NCI-H345 treated with DMSO at 0.1 percent for 48 hours (cell line): ENCODE data around the gene LAMC2.
"Not testable (repeated sequence)": the region's sequence is repeated elsewhere in the genome, so short reads cannot be mapped to it uniquely, and the experiment has no call there.

Source experiments
- DNase-seq: peaks from one replicate; lab custom pipeline; 2025; ENCODE audit not compliant: unreplicated experiment; lab: John Stamatoyannopoulos, UW

LAMC2 gene

DNA sequence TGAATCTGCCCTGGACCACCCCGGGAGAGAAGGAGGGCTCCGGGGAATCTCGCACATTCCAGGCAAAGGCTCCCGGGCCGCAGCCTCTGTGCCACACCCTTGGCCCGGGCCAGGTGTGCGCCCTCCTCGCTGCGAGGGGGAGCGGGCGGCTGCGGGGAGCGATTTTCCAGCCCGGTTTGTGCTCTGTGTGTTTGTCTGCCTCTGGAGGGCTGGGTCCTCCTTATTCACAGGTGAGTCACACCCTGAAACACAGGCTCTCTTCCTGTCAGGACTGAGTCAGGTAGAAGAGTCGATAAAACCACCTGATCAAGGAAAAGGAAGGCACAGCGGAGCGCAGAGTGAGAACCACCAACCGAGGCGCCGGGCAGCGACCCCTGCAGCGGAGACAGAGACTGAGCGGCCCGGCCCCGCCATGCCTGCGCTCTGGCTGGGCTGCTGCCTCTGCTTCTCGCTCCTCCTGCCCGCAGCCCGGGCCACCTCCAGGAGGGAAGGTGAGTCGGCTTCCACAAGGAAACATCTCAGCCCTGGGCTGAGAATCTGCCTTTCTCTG, at the start of gene LAMC2:
TSS of gene LAMC2 (plus strand) at position 324 of the 550 bp plus-strand sequence. CDS start at position 413, 89 bp downstream.
- DNase-seq = no peak

DNA sequence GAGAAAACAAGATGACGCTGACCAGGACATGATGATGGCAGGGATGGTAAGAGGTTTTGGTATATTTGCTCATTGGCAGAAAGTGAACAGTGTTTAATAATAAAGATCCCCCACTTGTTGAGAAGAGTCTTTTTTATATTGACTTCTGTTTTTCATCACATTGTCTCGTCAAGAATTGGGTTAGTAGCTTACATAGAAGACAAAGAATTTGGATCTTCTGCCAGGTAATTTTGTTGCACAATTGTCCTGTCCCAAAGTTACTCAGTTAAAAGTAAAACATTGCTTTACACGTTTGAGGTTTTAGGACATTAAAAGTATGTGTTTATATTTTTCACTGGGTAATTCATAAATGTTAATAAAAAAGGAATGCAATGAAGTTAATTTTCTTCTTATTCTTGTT, 48.3 kb upstream of the LAMC2 start:
- DNase-seq = no peak

DNA sequence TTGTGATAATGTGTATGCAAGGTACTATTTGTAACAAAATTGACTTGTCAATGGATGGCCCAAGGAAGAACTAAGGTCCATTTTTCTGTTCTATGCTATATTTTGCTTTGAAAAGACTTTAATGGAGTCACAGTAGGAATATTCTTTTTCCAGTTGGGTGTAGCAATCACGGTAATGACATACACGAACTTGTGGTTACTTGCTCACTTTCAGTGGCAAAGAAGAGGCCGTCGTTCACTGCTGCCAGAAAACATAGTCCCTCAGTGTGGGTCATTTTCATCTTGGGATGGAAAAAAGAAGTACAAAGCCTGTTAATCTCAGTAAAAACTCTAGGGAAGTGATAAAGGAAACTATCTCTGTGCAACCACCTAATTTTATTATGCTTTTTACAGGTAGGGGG, 47.8 kb upstream of the LAMC2 start:
- no peak for DNase-seq

DNA sequence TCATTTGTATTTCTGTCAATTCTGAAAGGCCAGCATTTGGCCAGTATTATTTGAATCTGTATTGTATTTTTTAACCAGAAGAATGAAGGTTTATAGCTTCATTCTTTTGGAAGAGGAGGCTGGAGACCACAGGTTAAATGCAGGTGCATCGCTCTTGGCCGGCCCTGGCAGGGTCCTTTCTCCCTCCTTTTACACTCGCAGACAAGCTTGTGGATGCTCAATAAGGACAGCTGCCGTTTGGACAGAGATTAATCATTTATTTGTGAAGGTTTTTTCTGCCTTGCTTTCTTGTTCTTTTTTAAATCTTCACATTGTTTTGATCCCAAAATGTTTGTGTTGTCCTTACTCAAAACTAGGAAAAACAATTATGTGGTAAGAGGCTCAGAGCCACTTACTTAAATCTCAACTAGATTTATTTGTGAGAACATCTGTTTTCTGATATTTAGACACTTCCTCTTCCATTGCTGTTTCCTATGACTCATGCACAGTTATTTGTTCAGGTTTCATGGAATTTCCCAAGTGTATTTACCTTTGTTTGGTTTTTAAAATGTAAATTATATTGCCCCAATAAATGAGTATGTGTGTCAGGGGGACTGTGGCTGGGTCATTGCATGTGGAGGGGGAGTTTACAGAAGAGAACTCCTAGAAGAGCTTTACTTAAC, 46.7 kb upstream of the LAMC2 start:
- no peak for DNase-seq

DNA sequence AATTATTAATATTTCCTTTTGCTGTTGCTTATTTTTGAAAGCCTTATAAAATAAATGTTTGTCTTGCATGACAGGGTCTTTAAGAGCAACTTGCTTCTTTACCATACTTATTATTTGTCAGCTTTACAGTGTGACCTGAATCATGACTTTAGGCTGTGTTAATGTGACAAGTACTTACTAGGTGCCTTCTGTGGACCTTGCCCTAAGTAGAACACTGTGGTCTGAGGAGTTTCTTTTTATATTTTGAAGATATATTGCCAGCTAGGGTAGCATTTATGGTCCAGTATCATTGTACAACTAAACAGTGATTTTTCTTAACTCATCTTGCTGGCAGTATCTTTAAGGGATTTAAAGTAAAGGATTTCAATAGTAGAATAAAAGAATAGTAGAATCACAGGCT, 45.4 kb upstream of the LAMC2 start:
- DNase-seq = no peak

DNA sequence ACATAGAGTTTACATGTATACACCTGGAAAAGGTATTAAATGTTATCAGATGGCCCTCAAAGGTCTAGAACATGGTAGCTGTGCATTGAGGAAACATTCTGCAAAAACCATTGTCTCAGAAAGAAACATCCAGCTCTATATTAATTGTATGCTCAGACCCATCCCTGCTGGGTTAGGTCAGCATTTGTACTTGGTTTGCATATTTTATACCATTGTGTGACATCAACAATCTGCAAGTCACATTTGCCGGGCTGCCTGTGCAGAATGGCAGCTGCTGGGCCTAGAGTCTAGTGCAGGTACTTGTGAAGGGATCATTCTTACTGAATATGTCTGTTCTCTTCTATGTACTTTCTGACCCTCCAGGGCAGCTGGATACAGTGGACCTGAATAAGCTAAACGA, 43.9 kb upstream of the LAMC2 start:
- no peak for DNase-seq

DNA sequence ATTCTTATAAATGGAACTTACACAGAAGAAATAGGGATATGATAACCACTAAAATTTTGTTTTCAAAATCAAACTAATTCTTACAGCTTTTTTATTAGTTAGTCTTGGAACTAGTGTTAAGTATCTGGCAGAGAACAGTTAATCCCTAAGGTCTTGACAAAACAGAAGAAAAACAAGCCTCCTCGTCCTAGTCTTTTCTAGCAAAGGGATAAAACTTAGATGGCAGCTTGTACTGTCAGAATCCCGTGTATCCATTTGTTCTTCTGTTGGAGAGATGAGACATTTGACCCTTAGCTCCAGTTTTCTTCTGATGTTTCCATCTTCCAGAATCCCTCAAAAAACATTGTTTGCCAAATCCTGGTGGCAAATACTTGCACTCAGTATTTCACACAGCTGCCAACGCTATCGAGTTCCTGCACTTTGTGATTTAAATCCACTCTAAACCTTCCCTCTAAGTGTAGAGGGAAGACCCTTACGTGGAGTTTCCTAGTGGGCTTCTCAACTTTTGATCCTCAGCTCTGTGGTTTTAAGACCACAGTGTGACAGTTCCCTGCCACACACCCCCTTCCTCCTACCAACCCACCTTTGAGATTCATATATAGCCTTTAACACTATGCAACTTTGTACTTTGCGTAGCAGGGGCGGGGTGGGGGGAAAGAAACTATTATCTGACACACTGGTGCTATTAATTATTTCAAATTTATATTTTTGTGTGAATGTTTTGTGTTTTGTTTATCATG, 42.3 kb upstream of the LAMC2 start:
- DNase-seq = no peak

DNA sequence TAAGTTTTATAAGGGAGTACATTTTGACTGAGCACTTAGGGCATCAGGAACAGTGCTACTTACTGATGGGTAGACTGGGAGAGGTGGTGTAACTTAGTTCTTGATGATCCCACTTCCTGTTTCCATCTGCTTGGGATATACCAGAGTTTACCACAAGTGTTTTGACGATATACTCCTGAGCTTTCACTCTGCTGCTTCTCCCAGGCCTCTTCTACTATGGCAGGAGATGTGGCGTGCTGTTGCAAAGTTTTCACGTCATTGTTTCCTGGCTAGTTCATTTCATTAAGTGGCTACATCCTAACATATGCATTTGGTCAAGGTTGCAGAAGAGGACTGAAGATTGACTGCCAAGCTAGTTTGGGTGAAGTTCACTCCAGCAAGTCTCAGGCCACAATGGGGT, 41.3 kb upstream of the LAMC2 start:
- DNase-seq = no peak

DNA sequence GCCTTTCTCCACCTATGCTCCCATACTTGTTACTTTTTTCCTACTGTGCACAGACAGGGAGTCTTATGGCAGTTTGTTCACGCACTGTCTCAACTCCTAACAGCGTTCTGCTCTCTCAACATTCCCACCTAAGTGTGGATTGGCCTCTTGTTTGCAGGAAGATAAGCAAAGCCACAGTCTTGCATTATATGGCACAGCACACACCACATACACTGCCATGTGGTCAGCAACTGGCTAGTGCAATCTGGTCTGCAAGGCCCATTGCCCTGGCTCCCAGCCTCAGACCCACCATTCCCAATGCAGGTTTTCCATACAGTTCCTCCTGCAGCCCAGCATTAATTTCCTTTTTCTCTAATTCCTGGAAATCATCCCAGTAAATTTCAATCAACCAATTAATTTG, 38.3 kb upstream of the LAMC2 start:
- no peak for DNase-seq

DNA sequence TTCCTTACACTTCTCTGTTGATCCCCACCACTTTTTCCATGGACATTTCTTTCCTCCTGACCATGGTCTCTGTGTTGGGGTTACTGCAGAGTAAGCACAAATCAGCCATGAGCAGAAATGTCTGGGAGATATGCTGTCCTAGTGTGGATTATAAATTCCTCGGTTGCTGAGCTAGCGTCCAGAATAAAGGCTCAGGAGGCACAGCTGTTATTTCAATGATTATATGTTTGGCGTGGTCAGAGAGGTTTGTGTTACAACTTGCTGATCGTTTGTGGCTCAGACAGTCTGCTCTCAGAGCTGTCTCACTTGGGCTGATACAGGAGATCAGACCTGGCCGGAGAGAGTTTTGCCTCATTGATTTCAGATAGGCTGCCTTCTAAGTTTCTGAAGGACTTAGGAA, 37.5 kb upstream of the LAMC2 start:
- DNase-seq = no peak

DNA sequence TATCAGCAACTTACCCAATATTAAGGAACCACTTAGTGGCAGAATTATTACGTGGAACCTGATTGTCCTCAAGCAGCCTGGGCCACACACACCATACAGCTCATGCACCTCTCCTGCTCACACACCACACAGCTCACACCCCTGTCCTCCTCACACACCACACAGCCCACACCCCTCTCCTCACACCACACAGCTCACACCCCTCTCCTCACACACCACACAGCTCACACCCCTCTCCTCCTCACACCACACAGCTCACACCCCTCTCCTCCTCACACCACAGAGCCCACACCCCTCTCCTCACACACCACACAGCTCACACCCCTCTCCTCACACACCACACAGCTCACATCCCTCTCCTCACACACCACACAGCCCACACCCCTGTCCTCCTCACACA, 36.8 kb upstream of the LAMC2 start:
- no peak for DNase-seq

DNA sequence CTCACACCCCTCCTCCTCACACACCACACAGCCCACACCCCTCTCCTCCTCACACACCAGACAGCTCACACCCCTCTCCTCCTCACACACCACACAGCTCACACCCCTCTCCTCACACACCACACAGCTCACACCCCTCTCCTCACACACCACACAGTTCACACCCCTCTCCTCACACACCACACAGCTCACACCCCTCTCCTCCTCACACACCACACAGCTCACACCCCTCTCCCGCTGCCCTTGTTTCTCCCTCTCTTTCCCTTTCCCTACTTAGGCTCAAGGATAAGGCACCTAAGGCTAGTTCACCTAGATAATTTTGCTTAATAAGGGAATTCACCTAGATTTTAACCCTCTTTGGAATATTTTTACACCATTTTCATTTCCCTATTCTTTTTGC, 36.0 kb upstream of the LAMC2 start:
- DNase-seq = not testable (repeated sequence)

DNA sequence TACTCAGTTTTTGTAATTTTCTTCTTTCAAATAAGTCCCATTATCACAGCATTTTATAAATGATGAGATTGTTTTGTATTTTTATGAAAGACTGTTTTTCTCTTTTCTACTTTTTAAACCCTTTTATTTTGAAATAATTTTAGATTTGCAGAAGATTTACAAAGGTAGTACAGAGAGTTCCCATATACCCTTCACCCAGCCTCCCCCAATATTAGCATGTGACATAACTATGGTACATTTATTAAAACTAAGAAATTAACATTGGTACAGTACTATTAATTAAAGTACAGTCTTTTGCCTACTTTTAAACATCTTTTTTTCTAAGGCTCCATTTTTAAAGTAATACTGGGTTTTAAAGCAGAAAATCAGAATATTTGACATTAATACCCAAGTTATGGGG, 35.6 kb upstream of the LAMC2 start:
- no peak for DNase-seq

DNA sequence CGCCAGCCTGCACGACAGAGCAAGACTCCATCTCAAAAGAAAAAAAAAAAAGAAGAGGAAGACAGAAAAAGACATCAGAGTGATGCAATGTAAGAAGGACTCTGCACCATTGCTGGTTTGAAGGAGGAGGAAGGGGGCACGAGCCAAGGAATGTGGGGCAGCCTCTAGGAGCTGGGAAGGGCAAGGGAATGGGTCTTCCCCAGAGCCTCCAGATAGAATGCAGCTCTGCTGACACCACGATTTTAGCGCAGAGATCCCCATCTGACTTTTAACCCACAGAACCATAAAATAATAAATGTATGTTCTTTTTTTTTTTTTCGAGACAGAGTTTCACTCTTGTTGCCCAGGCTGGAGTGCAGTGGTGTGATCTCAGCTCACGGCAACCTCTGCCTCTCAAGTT, 33.9 kb upstream of the LAMC2 start:
- DNase-seq = no peak

DNA sequence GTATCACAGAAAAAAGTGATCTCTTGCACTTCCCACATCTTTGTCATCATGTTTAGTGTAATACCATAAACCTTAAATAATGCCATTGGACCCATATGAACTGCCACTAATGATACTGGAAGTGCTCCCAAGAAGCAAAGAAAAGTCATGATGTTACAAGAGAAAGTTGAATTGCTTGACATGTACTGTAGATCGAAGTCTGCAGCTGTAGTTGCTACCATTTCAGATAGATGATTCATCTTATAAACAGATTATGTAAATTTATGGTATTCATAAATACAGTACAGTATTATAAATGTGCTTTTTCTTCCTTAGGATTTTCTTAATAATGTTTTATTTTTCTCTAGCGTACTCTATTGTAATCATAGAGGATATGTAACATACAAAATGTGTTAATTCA, 30.1 kb upstream of the LAMC2 start:
- DNase-seq = no peak

DNA sequence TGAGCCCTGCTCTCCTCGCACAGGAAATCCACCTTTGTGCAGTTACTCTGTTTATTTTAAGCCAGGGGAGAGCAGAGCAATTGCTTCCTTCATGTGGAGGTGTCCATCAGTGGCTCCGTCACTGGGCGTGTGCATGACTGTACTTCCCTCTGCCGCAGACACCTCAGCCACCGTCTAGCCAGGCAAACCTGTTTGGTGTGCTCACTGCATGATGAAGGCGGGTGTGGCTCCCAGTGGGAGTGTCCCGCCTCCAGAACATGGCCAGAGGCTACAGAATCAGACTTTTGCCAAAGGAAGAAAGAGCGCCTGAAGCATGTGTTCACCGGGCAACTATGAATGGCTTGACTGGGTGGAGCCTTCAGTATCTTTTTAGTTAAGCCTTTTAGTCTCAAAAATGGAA, 26.1 kb upstream of the LAMC2 start:
- DNase-seq = no peak

DNA sequence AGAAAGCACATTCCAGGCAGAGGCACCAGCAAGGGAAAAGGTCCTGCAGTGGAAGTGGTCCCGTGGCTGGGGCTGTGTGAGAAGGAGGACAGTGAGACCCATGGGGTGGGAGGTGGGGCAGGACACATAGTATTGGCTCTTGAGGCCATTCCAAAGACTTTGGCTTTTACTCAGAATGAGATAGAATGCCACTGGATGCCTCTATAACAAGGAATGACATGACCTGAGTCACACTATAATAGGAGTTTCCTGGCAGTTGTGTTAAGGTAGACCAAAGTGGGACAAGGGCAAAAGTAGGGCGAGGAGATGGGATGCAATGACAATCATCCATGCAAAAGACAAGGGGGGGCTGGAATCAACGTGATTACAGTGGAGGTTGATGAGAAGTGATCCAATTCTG, 24.7 kb upstream of the LAMC2 start:
- DNase-seq = no peak

DNA sequence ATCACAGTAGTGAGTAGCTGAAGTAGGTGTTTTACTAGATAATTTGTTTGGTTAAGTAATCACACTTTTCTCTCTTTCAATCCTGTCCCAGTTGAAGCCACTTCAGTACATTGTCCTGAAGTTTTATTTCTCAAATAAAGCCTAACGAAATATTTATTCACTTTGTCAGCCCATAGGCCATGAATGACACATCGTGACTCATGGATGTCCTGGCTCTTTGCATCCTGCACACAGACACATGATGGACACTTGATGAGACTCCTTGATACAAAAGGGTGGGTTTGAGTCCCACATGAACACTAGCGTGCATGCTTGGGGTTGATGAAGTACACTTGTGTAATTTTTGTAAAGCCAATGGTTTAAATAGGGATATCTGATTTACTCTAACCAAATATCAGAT, 22.7 kb upstream of the LAMC2 start:
- DNase-seq = no peak

DNA sequence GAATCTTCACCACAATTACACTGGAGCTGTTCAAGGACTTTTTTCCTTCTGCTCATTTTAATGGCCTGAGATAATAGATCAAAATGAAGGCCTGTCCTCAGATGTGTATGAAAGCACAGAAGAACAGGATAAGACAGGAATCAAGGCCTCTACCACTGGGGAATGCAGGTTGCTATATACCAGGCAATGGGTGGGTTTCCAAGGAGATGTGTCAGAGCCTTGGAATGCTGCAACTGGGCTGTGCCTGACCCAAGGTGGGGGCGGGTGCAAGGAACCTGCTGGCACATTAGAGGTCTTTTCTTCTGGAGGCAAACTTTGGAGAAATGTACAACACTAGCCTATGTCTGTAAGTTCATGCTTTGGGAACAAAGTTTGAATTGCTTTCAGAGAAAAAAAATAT, 21.7 kb upstream of the LAMC2 start:
- no peak for DNase-seq

DNA sequence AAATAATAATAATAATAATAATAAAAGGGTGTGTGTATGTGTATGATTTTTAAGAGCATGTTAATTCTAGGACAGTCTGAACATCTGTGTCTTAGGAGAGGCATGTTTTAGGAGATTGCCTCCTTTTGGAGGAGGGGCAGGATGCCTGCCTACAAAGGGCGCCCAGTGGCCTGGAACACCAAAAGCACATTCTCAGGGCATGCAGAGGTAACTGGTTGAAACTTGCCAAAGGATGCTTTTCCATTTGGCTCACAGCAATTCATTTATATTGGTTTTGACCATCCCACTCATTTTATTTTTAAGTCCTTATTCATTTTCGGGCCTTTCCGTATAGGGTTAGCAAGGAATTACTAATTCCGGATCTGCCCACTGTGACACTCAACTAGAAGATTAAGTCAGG, 21.1 kb upstream of the LAMC2 start:
- no peak for DNase-seq

DNA sequence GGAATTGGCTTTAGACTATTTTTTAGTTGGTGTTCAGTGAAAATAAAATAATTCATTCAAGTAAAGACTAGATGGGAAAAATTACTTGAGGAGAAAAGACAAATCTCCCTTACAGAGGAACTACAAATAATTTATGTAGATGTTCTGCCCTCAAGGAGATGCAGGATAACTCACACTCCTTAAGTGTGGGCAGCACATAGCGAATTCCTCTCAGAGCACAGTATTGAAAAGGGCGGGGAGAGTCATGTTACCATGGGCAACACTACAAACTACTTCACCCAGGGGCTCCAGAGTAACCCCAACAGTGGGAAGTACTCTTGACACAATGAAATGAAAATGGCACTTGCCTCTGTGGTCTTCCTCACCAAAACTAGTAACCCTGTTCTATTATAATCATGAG, 20.6 kb upstream of the LAMC2 start:
- no peak for DNase-seq

DNA sequence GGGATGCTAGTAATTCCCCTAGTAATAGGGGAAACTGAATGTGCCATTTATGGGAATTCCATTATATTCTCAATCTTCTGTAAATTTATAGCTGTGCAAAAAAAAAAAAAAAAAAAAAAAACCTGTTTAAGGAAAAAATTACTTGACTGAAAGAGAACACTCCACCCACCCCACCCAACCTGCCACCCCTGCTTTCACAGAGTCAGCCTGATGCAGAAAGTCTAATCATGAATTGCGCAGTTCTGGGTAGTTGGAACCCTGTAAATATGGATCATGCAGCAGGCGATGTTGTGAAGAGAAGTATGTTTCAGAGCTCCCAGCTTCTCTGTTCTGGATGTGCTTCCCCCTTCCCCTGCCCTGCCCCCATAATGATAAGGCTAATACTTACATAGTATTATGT, 19.6 kb upstream of the LAMC2 start:
- DNase-seq = no peak

DNA sequence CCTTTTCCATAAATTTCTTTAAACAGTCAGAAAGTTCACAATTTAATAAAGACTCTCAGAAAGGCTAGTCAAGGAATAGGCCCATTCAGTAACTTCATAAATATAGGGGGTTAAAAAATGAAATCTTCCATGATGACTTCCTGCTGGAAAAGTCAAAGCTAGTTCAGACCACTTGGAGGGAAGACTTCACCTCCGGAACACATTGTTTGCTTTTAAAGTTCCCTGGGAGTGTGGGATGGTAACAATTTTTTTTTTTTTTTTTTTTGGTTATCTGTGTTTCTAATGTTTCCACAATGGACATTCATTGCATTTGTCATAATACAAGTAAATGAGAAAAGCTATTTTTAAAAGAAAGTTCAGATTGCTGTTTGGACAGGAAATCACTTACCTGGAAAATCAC, 18.4 kb upstream of the LAMC2 start:
- no peak for DNase-seq
